ENCODE results near the gene SLC35F3.

The SLC35F3 gene

GRCh38 chr1:233907151-233907550 lies 2.7 kb downstream of the SLC35F3 start:
- DNase-seq (ENCODE audit: low read depth), result no peak
- no peak overlapping the region for H3K4me3 ChIP-seq (ENCODE audit: low read depth, low read length)

DNA sequence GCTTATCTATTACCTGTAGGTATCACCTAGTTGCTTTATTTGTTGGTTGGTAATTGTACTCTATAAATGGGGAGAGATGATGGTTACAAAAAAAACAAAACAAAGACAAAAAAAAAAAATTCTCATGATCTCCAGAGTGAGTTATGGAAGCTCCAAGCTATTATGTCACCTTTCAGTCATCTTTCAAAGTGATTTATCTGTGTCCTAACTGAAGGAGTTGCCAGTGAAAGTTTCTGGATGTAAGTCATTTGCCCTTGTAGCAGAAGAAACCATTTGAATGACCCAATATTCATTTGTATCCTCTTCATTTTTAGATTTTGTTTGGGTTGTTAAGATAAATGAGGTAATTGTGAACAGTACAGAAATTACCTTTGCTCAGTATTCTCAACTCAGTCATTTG lies 3.6 kb downstream of the SLC35F3 start:
- no peak for DNase-seq (ENCODE audit: low read depth)
- no peak overlapping the region for H3K4me3 ChIP-seq (ENCODE audit: low read depth, low read length)

DNA sequence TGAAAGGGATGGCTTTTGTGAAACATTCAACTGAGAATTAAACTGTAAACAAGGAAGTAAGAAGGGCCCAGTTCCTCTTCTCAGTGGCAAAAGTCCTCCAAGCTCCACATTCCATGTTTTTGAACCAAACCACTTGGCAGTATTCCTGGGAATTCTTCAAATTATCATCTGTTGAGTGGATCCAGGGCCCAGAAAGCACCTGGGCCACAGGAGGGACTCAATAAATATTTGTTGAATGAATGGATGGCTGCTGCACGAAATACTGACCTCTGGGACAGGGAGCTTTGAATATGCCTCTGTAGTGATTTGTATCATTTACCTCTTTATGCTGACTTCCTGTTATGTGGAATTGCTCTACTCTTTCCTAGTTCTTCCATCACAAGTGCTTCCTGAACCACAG lies 4.7 kb downstream of the SLC35F3 start:
- DNase-seq (ENCODE audit: low read depth), result no peak
- H3K4me3 ChIP-seq (ENCODE audit: low read depth, low read length), result no peak overlapping the region

DNA sequence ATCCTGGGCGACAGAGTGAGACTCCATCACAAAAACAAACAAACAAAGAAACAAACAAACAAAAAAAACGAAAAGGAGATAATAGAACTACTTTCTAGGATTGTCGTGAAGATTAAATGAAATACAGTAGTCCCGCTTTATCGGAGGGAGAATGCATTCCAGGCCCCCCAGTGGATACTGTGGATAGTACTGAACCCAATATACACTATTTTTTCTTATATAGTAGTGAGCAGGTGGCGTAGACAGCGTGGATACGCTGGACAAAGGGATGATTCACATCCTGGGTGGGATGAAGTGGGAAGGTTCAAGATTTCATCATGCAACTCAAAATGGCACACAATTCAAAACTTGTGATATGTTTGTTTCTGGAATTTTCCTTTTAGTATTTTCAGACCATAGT lies 8.0 kb downstream of the SLC35F3 start:
- DNase-seq (ENCODE audit: low read depth), result no peak
- H3K4me3 ChIP-seq (ENCODE audit: low read depth, low read length), result no peak overlapping the region

DNA sequence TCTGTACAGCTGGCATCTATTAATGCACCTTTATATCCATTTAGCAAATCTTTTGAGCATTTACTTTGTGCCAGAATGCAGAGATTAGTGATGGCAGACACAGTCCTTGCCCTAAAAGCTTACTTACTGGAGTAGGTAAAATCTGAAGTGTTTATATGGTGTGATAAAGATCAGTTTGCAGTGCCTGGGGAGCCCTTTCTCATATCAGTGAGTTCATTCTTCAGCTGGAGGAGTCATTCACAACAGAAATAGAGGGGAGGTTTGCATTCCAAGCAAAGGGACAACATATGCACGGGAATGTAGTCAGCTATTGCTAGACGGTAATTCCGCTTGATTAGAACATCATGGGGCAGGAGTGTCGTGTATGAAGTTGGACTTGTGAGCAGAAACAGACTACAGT lies 8.4 kb downstream of the SLC35F3 start:
- no peak for DNase-seq (ENCODE audit: low read depth)
- no peak overlapping the region for H3K4me3 ChIP-seq (ENCODE audit: low read depth, low read length)

DNA sequence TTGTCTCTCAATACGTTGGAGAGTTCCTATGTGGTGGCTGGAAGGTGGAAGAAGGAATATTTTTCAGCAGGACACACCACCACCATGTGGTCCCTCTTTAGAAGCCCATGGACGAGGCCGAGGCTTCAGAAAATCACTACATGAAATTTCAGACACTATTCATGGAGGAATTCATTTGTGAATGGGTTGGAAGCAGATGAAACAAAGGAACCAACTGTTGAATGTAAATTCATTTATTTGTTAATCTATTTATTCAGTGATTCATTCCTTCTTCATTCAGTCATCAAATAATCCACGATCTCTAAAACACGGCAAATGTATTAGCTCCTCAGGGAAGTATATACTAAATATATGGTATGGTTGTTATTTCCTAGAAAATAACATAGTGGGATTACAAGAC lies 12.2 kb downstream of the SLC35F3 start:
- no peak for DNase-seq (ENCODE audit: low read depth)
- no peak overlapping the region for H3K4me3 ChIP-seq (ENCODE audit: low read depth, low read length)

DNA sequence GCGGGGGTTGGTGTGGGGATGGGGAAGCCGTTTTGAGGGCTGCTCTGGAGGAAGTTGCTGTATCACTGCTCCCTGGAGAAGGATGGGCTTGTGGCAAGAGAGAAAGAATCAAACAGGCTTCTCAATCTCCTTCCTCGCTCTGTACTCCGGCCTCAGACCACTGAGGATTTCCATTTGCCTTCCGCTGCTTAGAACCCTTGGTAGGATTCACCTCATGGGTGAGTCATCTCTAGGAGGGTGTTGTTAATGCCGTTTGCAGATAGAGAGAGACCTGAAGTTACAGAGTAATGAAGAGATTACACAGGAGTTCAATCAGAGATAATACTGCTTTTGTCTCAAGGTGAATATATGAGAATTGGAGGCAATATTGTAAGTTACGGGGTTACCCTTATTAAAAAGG lies 15.3 kb downstream of the SLC35F3 start:
- no peak overlapping the region for H3K4me3 ChIP-seq (ENCODE audit: low read depth, low read length)
- DNase-seq (ENCODE audit: low read depth), result no peak

DNA sequence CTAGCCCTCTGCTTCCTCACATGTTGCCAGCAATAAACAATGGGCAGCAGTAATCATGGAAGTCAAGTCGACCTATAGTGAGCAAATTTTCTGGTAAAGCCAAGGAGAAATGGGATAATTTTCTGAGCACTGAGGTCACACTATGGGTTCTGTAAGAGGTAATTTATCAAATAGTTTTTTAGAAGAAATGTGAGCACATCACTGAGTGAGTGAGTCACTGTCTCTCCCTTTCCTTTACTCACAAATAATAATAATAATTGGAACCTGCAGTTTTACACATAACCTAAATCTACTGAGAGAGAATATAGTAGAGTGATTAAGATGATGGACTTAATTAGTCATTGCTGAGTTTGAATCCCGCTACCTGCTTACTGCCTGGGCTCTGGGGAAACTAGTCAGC lies 23.6 kb downstream of the SLC35F3 start:
- no peak for DNase-seq (ENCODE audit: low read depth)
- H3K4me3 ChIP-seq (ENCODE audit: low read depth, low read length), result no peak overlapping the region

DNA sequence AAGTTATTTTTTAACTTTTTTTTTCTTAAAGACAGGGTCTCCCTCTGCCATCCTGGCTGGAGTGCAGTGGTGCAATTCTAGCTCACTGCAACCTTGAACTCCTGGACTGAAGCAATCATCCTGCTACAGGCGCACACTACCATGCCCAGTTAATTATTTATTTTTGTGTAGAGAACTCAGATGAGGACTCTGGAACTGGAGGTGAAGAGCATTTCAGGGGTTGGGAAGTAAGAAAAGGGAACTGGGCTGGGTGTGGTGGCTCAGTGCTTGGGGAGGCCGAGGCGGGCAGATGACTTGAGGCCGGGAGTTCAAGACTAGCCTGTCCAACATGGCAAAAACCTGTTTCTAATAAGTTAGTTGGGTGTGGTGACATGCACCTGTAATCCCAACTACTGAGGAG lies 28.9 kb downstream of the SLC35F3 start:
- no peak for DNase-seq (ENCODE audit: low read depth)
- H3K4me3 ChIP-seq (ENCODE audit: low read depth, low read length), result no peak overlapping the region

GRCh38 chr1:233935297-233935868 lies 30.9 kb downstream of the SLC35F3 start:
- no peak overlapping the region for H3K4me3 ChIP-seq (ENCODE audit: low read depth, low read length)
- no peak for DNase-seq (ENCODE audit: low read depth)

DNA sequence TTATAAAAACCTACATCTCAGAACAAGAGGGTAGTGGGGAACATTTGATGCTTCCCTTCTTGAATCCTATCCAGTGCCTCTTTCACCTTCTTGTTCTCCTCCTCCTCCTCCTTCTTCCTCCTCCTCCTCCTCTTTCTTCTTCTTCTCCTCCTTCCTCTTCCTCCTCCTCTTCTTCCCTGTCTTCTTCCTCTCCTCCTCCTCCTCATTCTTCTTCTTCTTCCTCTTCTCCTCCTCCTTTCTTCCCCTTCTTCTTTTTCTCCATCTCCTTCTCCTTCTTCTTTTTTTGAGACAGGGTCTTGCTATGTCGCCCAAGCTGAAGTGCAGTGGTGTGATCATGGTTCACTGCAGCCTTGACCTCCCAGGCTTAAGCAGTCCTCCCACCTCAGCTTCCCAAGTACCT lies 31.9 kb downstream of the SLC35F3 start:
- no peak for DNase-seq (ENCODE audit: low read depth)
- no peak overlapping the region for H3K4me3 ChIP-seq (ENCODE audit: low read depth, low read length)

DNA sequence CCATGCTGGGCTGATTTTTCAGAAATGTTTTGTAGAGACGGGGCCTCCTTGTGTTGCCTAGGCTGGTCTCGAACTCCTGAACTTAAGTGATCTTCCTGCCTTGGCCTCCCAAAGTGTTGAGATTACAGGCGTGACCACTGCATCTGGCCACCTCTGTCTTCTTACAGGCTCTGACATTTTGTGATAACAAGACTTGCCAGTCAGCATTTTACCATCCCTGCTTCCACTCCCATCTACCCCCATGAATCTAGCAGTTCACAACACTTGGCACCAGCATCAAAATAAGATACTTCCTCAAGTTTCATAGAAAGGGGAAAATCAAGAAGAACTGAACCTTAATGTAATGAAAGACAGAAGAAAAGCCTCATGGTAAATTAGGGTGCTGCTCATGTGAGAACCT lies 32.4 kb downstream of the SLC35F3 start:
- H3K4me3 ChIP-seq (ENCODE audit: low read depth, low read length), result no peak overlapping the region
- no peak for DNase-seq (ENCODE audit: low read depth)

DNA sequence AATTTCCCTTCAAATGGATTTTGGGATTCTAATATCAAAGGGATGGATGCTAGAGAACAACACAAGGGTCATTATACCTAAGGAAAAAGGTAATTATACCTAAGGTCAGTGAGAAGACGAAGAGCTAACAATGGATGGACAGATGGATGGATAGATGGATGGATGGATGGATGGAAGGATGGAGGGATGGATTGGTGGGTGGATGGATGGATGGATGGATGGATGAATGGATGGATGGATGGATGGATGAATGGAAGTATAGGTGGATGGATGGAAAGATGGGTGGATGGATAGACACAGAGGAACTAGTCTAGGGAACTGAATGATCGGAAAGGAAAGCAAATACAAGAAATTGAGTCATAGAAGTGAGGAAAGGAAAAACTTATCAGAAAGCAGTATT lies 34.0 kb downstream of the SLC35F3 start:
- no peak for DNase-seq (ENCODE audit: low read depth)
- no peak overlapping the region for H3K4me3 ChIP-seq (ENCODE audit: low read depth, low read length)

- no peak for DNase-seq (ENCODE audit: low read depth)
- no peak overlapping the region for H3K4me3 ChIP-seq (ENCODE audit: low read depth, low read length)
These were observed 35.0 kb downstream of the SLC35F3 start for GRCh38 chr1:233939451-233939850.

DNA sequence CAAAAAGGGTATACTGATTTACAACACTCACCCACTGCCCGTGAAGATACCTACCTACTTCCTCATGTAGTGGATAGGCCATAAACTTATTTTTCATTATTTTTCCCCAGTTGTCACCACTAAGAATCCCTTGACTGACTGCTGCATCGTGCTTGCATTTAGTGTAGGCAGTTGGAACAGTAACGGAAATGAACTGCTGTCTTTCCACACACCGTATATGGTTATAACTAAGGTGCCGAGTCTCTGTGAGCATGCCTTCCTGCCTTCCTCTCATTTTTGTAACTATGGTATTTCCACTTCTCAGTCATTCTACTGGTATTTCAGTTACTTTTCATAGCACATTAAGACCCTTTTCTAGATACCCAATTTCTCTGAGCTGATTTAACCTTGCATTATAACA lies 36.4 kb downstream of the SLC35F3 start:
- no peak for DNase-seq (ENCODE audit: low read depth)

GRCh38 chr1:233944601-233945000 lies 40.1 kb downstream of the SLC35F3 start:
- no peak for DNase-seq (ENCODE audit: low read depth)
- no peak overlapping the region for H3K4me3 ChIP-seq (ENCODE audit: low read depth, low read length)

More for the DNA sequence above, 36.4 kb downstream of the SLC35F3 start:
- no peak overlapping the region for H3K4me3 ChIP-seq (ENCODE audit: low read depth, low read length)

DNA sequence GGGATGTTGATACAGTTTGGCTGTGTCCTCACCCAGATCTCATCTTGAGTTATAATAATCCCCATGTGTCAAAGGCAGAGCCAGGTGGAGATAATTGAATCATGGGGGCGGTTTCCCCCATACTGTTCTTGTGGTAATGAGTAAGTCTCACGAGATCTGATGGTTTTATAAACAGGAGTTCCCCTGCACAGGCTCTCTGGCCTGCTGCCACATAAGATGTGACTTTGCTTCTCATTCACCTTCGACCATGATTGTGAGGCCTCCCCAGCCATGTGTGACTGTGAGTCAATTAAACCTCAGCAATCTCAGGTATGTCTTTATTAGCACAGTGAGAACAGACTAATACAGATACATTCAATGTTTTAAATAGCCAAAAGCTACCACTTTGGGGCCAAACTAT lies 41.1 kb downstream of the SLC35F3 start:
- H3K4me3 ChIP-seq (ENCODE audit: low read depth, low read length), result no peak overlapping the region
- no peak for DNase-seq (ENCODE audit: low read depth)

- H3K4me3 ChIP-seq (ENCODE audit: low read depth, low read length), result no peak overlapping the region
These were observed 41.5 kb downstream of the SLC35F3 start for GRCh38 chr1:233945979-233946378.

DNA sequence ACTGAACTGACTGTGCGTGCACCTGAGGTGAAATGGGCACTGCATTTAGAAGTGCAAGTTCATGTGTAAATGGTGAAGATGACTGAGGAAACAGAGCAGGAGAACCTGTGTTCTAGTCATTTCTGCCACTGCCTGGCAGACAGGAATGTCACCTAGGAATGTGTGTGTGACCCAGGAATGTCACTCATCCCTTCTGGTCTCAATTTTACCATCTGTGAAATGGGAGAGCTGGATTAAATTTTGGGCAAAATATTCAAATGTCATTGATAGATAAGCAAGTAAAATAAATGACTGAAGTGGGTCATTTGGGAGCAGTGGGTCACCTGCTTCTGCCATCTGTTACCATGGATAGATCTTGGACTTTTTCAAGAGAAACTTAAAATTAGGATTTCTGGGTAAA lies 42.2 kb downstream of the SLC35F3 start:
- no peak for DNase-seq (ENCODE audit: low read depth)
- H3K4me3 ChIP-seq (ENCODE audit: low read depth, low read length), result no peak overlapping the region

More at GRCh38 chr1:233945979-233946378, 41.5 kb downstream of the SLC35F3 start:
- DNase-seq (ENCODE audit: low read depth), result no peak

- no peak overlapping the region for H3K4me3 ChIP-seq (ENCODE audit: low read depth, low read length)
- no peak for DNase-seq (ENCODE audit: low read depth)
These were observed 47.3 kb downstream of the SLC35F3 start for GRCh38 chr1:233951804-233952203.

DNA sequence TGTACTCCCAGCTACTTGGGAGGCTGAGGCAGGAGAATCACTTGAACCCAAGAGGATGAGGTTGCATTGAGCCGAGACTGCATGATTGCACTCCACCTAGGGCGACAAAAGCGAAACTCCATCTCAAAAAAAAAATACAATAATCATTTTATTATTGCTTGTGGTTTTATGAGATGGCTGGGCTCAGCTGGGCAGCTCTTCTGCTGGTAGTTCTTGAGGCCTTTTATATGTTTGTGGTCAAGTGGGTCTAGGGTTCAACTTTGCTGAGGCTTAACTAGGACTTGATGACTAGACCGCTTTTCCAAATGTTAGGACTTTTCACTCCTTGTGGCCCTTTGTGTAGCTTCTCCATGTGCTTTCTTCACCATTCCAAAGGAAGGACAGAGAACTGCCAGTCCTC lies 53.2 kb downstream of the SLC35F3 start:
- no peak overlapping the region for H3K4me3 ChIP-seq (ENCODE audit: low read depth, low read length)
- no peak for DNase-seq (ENCODE audit: low read depth)

DNA sequence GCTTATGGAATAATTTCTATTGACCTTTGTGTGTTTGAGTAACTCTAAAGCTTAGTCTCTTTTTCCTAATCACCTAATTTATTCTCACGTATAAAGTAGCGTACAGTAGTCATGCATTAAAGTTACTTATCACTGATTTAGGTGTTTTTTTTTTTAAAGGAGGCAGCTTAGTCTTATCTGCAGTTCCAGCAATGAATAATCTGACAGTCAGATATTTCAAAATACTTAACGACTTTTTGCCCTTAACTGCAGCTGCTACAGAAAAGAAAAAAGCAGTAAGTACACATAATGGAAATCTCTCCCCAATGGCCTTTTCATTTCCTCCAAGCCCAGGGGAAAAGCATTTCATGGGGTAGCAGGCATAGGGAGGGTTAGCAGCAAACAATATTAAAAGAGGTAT lies 54.6 kb downstream of the SLC35F3 start:
- no peak overlapping the region for H3K4me3 ChIP-seq (ENCODE audit: low read depth, low read length)
- no peak for DNase-seq (ENCODE audit: low read depth)

Data from skeletal muscle cell (primary cell).